HG02870 (cell line): ENCODE data around the gene PIP5K1C.
"Not testable (repeated sequence)": the region's sequence is repeated elsewhere in the genome, so short reads cannot be mapped to it uniquely, and the experiment has no call there.

ENCODE experiments used
- ATAC-seq: cut with Tn5 transposase; IDR thresholded peaks from one replicate; pipeline ENCODE4 v1.9.1; 2021; ENCODE audit warnings: mild to moderate bottlenecking, moderate library complexity; ENCODE audit not compliant: unreplicated experiment

PIP5K1C gene

DNA sequence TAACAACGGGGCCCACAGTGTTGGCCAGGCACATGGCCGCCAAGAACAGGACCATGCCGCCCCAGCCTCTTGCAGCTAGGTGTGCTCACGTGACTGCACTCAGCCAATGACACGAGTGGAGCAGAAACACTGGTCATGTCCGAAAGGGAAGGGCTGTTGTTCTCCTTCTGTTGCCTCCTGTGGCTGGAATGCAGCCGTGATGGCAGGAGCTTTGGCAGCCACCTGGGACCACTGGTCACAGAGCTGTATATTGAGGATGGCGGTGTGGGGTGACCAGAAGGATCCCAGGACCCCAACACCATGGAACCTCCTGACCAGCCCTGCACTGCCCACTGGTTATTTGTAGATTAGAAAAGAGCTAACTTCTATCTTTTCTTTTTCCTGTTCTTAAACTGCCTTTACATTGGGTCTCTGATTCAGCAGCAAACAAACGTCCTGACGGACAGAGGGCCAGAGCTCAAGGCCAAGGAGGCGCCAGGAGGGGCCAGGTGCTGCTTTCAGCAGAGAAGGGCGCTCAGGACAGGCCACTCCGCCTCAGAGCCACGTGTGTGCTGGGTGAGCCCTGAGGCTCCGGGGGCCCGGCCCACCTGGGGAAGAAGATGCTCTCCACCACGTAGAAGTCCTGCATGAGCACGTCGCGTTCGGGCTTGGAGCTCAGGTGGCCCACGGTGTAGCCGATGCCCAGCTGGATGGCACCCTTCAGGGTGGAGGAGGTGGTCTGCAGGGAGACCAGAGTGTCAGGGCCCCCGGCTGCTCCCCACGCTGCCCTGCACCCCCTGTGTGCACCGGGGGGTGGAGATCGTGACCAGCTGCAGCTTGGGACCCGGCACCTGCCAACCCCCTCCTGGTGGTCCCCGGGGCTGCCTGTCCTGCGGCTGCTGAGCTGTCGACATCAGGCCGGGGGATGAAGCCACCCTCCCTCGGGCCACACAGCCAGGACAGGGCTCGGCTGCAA is 38.7 kb downstream of the PIP5K1C start:
- no peak for ATAC-seq

DNA sequence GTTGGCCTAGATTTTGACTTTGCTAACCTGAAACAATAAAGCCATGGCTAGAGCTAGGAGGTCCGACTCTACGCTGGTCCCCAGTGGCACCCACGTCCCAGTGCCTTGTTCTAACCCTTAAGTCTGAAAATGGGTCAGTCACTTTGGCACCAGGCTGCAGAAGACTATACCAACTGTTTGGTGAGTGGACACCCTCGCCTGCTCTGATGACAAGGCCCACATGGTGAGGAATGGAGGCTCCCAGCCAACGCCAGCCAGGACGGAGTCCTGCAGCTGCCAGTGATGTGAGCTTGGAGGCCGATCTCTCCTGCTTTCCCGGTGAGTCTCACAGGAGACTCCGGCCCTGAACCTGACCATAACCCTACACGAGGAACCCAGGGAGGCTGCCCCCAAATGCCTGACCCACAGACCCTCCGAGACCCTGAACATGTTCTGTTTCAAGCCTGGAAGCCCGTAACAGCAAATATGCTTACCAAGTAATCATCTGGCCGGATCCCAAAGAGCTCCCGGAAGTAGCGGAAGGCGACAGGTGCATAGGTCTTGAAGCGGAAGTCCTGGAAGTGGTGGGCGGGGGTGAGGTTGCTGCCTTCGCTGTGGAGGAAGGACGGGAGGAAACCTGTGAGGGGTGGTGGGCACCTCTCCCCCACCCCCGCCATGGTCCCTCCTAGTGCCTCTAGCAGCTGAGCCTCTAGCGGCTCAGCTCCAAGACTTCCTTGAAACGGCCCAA is 39.6 kb downstream of the PIP5K1C start:
- no peak for ATAC-seq

DNA sequence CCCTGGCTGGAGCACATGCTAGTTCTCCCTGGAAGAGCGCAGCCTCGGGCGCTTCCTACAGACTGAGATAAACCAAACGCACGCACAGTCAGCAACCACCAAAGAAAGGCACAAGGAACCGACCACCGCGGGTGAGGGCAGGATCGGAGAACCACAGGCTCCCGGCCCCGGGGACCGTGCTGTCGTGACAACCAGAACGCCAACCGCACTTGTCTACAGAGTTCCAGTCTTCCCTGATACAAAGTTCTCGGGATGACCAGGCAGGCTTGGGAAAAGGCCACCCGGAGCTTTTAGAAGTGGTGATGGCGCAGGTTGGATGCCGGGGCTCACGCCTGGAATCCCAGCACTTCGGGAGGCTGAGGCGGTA is 40.5 kb downstream of the PIP5K1C start:
- no peak for ATAC-seq

DNA sequence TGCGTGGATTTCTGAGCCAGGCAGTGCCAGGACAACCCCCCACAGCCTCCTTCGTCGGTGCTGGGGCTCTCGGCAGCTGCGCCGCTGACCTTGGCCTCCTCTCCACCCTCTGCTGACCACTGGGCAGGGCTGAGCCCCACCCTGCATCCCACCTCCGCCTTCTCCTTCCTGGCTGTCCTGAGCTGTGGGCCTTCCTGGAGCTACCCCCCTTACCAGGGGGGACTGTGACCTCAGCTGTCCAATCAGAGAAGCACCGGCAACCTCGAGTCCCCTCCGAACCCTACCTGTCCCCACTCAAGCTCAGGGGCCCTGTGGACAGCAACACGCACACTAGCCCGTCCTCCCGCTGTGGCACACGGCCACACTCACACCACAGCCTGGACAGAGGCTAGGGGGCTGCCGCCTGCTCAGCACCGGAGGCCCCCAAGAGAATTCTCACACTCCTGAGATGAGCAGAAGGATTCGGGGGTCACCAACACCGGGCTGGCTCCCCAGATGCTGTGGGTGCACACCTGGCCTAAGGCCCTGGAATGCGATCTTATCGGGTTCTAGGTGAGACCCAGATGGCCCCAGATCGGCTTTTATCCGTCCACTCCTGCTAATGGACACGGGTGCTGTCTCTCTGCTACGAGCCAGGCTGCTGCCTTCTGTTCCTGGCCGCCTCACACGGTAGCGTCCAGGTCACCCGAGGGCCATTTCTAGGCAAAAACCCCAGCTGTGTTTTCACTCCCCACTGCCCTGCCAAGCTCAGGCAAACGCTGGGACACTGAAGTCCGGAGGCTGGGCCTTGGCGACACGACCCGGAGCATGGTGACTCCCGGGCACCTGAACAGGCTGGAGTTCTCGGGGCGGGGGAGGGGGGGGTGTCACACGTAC is 41.2 kb downstream of the PIP5K1C start:
- no peak for ATAC-seq

DNA sequence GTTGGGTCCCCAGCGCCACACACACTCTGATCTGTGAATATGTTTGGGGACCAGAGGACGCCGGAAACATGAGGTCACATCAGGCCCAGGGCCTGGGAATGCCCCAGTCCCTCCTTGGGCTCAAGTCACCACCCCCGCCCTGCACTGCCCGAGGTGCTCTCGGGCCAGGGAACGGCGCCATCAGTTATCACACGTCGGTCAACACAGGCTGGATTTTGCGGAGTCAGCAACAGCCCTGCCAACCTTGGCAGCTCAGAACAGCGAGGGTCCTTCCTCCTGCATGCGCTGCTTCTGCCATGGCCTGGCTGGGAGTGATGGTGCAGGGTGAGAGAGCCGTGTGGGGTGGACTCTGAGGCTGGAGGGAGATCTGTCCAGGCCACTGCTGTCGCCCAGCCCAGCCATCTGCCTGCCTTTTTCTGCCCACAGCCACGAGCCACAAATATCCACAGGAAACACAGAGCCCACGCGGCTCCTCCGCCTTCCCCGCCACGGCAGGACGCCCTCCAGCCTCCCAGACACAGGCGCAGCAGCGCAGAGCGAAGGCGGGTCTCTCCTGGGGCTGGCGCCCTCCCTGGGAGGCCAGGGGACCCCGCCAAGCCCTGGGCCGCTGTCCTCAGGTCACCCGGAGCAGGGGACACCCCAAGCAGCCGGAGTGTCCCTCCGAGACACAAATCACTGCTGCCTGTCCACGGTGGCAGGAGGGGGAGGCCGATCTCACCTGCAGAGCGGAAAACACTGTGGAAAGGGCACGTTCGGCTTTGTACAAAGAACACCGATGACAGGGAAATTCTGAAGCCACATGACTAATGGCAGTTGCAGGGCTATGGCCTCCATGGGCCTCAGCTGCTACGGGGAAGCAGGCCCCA is 42.0 kb downstream of the PIP5K1C start:
- ATAC-seq: no peak

DNA sequence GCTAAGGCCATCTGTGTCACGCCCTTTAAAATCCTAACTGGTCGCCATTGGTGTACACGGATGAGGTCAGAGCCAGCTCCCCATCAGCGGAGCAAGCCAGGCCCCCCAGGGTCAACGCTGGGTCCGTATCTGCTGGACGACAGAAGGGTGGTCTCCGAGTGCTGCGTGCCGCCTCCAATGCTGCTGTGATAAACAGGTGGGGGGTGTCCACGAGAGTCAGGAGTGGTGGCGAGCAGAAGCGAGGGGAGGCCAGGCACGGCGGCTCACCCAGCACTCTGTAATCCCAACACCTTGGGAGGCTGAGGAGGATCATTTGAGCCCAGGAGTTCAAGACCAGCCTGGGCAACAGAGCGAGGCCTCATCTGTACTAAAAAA is 42.9 kb downstream of the PIP5K1C start:
- no peak for ATAC-seq

DNA sequence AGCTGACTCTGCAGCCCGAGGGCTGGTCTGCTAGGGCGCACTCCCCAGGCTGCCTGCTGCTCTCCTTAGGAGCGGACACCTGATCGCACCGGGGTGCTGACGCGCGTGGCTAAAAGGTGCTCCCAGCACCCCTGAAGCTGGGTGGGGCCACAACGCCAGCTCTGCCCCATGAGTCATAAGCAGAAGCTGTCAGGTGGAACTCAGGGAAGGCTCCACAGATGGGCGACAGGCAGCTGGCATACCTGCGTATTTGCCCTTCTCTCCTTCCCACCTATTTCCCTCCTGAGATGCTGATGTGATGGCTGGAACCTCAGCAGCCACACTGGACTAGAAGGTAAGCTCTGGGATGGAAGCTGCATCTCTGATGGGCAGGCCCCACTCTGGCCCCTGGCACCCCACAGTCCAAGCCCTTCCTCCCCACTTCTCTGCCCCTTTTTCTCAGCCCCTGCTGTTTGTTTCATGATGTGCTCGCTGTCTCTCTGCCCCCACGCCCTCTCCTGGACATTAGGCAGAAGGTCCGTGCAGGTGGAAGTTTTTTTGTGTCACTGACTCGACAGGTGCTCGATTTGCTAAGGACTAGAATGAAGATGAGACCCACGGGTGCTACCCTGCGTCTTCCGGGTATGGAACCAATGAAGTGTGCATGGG is 43.4 kb downstream of the PIP5K1C start:
- no peak for ATAC-seq

DNA sequence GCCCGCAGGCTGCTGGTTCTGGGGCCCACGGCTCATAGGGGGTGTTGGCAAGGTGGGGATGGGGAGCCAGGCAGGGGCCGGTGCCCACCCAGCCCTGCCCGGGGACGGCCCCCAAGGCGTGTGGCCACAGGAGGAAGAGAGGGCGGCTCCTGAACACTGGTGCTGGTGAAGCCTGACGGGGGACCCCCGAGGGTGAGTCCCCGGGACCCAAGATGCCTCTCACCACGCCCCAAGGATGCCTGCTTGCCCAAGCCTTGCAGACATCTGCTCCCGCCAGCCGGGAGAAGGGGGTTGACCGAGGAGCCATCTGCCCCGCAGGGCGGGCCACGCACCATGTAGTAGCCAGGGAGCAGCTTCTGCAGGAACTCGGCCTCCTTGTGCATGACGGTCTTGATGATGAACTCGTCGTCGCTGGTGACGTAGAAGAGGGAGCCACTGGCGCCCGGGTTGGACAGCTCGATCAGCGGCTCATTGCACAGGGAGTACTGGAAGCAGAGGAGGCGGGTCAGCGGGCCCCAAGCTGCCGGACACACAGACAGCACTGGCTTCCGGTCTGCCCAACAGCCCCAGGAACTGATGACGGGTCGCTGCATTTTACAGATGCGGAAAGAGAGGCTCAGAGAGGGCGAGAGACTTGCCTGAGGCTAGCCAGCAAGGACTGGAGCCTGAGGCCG is 44.1 kb downstream of the PIP5K1C start:
- no peak for ATAC-seq

DNA sequence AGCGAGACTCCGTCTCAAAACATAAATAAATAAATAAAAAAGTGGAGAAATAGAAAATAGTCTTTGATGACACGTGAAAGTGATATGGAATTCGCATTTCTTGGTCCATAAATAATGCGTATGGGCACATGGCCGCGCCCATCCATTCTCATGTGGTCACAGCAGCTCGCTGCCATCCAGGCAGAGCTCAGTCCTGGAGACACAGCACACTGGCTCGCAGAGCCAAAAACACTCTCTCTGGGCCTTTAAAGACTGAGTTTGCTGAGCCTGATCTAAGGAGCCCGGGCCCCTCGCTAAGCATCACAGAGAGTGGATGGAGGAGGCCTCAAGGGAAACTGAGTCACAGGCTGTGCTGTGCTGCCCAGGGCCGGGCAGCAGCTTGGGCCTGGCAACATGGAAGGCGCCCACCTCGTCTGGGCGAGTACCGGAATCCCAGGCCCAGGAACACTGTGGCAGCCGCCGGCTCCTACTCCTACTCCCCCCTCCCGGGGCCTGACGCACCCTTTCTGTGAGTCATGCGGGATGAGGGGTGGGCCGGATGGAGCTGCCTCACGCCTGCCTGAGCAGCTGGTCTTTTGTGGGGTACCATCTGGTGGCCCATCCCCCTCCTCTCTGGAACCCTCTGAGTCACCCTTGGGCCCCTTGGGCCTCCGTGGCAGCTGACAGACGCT is 44.7 kb downstream of the PIP5K1C start:
- no peak for ATAC-seq

DNA sequence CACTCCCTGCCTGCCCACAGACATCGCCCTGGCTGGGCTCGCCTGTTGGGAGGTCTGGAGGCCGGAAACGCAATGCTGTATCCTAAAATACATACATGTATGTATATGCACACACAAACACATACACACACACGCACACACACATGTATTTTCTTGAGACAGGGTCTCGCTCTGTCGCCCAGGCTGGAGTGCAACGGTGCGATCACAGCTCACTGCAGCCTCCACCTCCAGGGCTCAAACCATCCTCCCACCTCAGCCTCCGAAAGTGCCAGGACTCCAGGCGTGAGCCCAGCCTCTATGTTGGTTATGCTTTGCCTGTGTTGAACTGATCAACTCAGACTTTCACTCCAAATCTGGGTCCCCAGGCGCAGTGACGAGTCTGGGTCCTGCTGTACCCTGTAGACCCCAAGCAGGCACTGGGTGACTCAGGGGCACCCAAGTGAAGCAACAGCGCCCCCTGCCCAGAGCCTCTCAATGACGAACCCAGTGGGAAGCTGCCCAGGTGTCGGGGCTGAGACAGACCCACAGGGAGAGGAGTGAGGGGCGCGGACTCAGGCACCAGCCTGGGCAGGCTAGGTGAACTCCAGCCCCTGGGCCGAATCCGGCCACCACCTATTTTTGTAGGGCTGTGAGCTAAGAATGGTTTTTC is 46.3 kb downstream of the PIP5K1C start:
- ATAC-seq: no peak

DNA sequence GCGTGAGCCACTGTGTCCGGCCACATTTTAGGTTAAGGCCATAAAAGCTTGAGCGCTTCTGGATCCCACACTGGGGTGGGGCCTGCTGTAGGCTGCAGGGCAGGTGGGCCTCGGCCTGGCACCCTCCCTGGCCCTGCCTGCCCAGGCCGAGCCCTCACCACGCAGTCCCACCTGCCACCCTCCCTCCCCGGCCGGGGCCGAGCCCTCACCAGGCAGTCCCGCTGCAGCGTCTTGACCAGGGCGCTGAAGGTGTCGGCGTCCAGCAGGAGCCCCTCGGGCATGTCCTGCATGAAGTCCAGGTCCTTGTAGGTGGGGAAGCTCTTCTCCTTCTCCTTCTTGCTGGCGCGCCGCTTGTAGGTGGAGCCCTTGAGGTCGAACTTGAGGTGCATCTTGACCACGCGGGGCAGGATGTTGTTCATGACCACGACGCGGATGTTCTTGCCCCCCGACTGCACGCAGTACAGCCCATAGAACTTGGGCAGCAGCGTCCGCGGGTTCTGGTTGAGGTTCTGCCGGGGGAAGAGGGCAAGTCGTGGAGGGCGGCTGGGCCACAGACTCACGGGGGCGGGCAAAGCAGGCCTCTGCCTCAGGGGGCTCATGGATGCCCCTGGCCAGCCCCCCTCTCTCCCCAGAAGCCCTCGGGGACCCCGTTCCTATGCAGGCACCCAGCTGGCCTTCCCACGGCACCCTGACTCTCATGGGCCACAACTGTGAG is 47.0 kb downstream of the PIP5K1C start:
- no peak for ATAC-seq

DNA sequence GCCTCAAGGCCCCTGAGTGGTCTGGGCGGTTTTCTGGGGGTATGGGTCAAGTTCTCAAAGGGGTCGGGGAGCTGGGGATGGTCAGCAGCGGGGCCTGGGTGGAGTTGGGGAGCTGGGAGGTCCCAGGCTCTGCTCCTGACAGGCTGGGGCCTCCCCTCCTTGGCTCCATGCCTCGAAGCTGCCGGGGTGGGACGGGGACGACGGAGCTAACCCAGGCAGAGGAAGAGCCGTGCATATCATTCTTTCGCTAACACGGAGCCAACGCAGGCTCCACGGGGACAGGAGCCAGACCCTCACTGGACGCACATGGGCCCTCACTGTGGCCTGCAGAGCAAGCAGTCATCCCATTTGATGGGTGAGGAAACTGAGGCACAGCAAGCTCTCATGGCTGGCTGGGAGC is 47.8 kb downstream of the PIP5K1C start:
- no peak for ATAC-seq

DNA sequence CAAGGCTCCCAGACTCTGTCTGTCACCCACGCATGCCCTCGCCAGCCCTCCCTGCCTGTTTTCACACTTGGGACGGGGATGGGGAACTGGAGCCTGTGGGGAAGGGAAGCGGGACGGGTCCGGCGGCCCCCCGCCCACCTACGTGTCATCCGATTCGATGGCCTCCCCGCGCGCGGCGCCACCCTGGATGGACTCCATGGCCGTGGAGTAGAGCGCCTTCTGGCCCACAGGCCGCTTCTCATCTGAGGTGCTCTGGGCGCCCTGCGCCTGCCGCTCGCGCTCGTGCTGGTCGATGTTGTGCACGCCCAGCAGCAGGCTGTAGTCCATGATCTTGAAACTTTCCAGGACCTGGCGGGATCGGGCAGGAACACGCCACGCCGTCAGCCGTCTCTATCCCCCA is 48.6 kb downstream of the PIP5K1C start:
- no peak for ATAC-seq

DNA sequence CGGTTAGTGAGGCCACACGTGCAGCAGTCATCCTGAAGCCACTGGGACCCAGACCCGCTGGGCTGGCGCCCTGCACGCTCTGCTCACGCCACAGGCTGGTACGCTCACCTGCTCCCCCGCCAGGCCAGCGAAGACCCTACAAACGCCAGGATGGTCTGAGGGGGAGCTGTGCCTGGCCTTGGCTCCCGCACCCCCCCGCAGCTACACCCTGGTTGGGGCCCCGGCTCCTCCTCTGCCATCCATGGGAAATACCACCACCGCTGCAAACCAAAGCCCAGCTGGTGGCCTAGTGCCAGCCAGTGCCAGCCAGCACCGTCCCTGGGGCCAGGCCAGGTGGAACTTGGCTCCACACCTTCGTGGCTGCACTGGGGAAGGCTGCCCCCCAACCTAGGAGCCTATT is 50.4 kb downstream of the PIP5K1C start:
- no peak for ATAC-seq

DNA sequence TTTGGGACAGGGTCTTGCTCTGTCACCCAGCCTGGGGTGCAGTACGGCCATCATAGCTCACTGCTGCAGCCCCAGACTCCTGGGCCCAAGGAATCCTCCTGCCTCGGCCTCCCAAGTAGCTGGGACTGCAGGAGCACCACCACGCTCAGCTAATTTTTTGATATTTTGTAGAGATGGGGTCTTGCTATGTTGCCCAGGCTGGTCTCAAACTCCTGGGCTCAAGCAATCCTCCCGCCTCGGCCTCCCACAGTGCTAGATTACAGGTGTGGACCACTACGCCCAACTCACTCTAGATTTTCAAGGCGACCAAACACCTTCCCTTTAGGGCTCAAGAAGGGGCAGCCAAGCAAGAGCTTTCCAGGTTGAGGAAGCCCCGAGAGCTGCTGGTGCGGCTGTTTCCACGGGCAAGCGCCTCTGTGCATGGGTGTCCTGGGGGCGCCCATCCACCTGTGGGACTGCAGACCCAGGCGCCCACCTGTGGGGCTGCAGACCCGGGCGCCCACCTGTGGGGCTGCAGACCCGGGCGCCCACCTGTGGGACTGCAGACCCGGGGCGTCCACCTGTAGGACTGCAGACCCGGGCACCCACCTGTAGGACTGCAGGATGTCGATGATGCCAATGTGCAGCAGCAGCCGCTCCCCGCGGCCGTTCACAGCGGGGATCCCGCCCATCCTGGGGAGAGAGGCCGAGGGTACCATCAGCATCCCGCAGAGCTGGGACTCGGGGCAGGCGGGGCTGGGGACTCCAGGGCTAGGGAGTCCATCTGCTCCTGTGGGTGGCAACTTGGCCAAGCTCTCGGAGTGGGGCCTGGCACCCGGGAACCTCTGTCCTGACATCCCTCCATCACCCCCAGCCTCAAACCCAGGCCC is 52.0 kb downstream of the PIP5K1C start:
- no peak for ATAC-seq

DNA sequence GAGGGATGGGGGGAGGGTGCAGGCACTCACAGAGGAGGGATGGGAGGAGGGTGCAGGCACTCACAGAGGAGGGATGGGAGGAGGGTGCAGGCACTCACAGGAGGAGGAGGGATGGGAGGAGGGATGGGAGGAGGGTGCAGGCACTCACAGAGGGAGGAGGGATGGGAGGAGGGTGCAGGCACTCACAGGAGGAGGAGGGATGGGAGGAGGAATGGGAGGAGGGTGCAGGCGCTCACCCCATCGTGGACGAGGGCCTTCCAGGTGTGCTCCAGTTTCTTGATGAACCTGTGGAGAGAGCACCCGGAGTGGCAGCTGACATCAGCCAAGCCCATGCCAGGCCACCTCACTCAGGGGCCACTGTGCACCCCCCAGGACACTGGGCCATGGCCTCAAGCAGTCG is 53.2 kb downstream of the PIP5K1C start:
- ATAC-seq: not testable (repeated sequence)
